ENCODE measurements around the gene SCGB1D4.

Gene SCGB1D4

DNA sequence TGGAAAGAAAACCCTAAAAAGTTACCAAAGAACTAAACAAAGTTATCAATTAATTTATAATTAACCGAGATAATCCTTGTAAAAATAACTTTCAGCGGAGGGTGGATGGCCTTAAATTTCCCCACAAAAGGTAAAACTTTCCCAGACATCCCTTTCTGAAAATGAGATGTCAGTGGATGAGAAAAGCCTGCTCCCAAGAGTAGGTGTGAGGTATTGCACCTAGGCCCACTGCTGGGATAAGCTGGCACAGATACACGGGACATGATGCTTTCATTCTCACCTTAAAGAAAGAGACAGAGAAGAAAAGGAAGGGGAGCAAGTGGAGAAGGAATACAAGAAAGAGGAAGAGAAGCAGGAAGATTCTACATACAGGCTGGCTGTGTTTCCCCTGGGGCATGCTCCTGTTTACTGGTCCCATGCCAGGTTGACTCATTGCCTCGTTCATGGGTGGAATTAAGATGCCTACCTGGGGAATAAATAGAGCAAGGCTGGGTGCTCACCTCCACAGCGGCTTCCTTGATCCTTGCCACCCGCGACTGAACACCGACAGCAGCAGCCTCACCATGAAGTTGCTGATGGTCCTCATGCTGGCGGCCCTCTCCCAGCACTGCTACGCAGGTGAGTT, 29.1 kb downstream of the SCGB1D4 start, which contains the start of gene SCGB2A2:
SCGB2A2 (plus strand) TSS at position 505 of the 625 bp plus-strand sequence; CDS start at position 564, 59 bp downstream.
- TF ChIP-seq, protein P1, sequence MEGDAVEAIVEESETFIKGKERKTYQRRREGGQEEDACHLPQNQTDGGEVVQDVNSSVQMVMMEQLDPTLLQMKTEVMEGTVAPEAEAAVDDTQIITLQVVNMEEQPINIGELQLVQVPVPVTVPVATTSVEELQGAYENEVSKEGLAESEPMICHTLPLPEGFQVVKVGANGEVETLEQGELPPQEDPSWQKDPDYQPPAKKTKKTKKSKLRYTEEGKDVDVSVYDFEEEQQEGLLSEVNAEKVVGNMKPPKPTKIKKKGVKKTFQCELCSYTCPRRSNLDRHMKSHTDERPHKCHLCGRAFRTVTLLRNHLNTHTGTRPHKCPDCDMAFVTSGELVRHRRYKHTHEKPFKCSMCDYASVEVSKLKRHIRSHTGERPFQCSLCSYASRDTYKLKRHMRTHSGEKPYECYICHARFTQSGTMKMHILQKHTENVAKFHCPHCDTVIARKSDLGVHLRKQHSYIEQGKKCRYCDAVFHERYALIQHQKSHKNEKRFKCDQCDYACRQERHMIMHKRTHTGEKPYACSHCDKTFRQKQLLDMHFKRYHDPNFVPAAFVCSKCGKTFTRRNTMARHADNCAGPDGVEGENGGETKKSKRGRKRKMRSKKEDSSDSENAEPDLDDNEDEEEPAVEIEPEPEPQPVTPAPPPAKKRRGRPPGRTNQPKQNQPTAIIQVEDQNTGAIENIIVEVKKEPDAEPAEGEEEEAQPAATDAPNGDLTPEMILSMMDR (IDR thresholded peaks at IDR 0.05; ENCODE audit: low read depth, low read length): no peak
- no peak within 1 kb of the TSS for H3K4me3 ChIP-seq (ENCODE audit: low read depth, low read length)

DNA sequence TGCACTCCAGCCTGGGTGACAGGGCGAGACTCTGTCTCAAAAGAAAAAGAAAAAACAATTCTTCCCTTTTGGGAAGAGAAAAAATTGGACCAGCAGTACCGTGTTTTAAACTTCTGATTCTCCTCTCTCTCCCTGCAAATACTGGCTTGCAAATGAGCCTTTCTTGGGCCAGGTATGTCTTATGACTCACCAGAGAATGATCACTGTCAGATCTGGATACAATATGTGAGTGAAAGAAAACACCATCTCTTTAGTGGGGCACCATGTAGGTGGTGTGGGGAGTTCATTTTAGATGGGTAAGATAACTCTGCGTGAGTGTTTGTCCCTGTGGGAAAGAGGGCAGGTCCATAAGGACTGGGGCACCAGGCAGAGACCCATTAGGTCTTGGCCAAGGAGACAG, 31.3 kb downstream of the SCGB1D4 start:
- TF ChIP-seq, protein P1 (IDR thresholded peaks at IDR 0.05; ENCODE audit: low read depth, low read length): no peak
- H3K4me3 ChIP-seq (ENCODE audit: low read depth, low read length): no peak overlapping the region

DNA sequence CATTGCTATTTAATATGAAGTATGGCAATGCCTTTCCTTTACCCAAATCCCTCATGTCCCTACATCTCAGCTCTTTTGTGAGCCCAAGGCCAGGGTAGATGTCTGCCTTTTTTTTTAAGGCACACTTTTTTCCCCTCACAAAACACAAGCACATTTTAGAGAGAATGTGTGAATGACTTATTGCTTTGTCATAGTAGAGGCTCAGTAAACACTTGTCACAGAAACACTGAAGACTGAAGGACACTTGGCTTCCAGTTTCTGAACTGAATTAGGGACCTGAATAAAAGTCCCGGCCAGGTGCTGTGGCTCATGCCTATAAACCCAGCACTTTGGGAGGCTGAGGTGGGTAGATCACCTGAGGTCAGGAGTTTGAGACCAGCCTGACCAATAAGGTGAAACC, 31.8 kb downstream of the SCGB1D4 start:
- no peak overlapping the region for H3K4me3 ChIP-seq (ENCODE audit: low read depth, low read length)
- TF ChIP-seq, protein P1 (IDR thresholded peaks at IDR 0.05; ENCODE audit: low read depth, low read length): no peak

DNA sequence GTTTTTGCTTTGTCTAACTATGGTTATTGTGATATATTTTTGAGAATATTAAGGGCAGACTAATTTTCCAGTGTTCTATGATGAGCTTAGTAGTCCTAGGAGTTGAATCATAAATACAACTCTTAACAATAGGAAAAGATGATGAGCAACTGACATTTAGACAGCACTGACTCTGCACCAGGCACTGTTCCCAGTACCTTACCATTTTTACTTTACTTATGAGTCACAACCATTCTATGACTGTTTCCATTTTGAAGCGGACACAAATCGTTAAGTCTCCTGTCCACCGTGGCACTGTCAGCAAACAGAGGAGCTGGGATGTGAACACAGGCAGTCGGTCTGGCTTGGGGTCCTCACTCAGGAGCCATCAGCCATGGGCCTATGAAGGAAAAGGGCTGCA, 32.3 kb downstream of the SCGB1D4 start:
- H3K4me3 ChIP-seq (ENCODE audit: low read depth, low read length): no peak overlapping the region
- TF ChIP-seq, protein P1 (IDR thresholded peaks at IDR 0.05; ENCODE audit: low read depth, low read length): no peak

DNA sequence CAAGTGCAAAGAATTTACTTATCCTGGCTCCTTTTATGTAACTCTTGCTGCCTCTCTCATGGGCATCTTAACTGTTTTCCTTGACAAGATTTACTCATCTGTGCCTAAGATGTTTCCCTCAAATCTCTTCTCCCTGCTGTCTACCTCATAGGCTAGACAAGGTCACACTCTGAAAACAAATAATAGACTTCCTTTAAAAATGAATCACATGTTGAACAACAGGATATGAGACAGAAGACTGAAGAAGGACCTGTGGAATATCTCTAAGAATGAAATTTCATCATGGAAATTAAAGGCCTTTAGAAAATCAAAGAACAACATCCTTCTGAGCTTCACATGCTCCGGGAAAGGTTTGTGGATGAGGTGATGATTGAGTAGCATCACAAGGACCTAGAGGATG, 34.9 kb downstream of the SCGB1D4 start:
- H3K4me3 ChIP-seq (ENCODE audit: low read depth, low read length): no peak overlapping the region
- TF ChIP-seq, protein P1 (IDR thresholded peaks at IDR 0.05; ENCODE audit: low read depth, low read length): no peak

DNA sequence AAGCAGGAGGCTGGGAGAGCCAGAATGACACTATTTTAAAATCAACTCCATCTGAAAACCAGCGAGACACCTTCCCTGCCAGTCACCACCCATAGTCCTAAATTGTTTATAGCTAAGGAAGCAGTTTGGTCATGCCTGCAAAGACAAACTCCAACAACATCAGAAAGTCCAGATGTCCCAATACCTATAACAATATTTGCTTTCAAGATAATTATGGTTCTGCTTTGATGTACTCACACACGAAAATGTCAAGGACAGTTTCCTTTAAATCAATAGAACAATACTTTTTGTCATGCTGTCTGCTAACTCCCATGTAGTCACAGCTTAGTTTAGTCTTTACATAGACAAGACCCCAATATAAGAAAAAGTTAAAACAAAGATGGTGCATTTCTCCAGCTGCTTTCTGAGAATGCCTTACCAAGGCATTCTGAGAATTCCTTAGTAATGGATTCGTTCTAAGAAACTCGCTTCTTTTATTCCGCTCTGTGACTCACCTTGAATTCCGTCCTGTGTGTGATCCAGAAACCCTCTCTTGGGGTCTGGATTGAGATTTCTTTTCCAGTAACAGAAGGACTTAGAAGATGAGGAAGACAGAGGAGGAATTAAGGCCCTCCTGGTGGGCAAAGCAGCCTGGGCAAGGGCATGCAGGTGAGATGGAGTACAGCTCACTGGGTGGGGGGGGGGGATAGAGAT, 38.5 kb downstream of the SCGB1D4 start:
- TF ChIP-seq, protein P1 (IDR thresholded peaks at IDR 0.05; ENCODE audit: low read depth, low read length): no peak
- no peak overlapping the region for H3K4me3 ChIP-seq (ENCODE audit: low read depth, low read length)

DNA sequence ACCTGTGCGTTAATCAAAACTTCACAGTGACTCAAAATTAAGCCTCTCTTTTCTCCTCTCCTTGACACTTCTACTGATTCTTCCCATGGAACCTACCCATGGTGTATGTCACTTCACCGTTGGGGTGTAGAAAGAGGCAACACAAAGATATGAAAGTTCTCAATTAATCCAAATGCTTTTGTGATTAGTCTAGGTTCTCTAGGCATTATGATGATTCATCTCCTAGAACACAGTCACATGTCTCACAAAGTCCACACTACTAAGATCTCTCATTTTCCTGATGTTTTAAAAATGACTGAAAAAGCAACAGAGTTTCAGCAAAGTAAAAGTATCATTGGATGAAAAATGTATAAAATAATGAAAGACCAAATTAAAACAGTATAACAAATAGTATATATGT, 42.6 kb downstream of the SCGB1D4 start:
- TF ChIP-seq, protein P1 (IDR thresholded peaks at IDR 0.05; ENCODE audit: low read depth, low read length): no peak
- no peak overlapping the region for H3K4me3 ChIP-seq (ENCODE audit: low read depth, low read length)
